HepG2 (cell line): ENCODE results near the gene ATG2A. TPM values are rescaled to one million over a fixed set of nuclear protein-coding genes. Genes with fewer than 3 reads are reported as not detected.

Source experiments
- ARHGAP35 ChIP-seq: sonication (generic); formaldehyde crosslinking; IDR thresholded peaks from 2 replicates; pipeline ENCODE4 v1.9.0; 2022; ENCODE audit warnings: mild to moderate bottlenecking, inconsistent platforms, moderate library complexity, missing genetic modification reagents, borderline replicate concordance
- HCFC1 ChIP-seq: fragments of 150-350 bp; IDR thresholded peaks from 2 replicates; pipeline ENCODE4 v1.6.1; 2014; ENCODE audit warnings: low read depth, low read length
- MZF1 ChIP-seq: sonication (generic); formaldehyde crosslinking; IDR thresholded peaks from 2 replicates; pipeline ENCODE4 v1.8.1; 2023; ENCODE audit warnings: mild to moderate bottlenecking, missing genetic modification reagents, borderline replicate concordance
- NFE2 ChIP-seq: sonication (generic); formaldehyde crosslinking; IDR thresholded peaks from 2 replicates; pipeline ENCODE4 v1.4.0; 2020; ENCODE audit warnings: missing genetic modification reagents
- NKX3-1 ChIP-seq: sonication (generic); formaldehyde crosslinking; IDR thresholded peaks from 2 replicates; pipeline ENCODE4 v1.5.0; 2020; ENCODE audit warnings: missing genetic modification reagents
- POLR2G ChIP-seq: fragments of 200-400 bp; formaldehyde crosslinking; IDR thresholded peaks from 2 replicates; pipeline ENCODE4 v1.6.1; 2018; ENCODE audit warnings: mild to moderate bottlenecking, low read depth, low read length, moderate library complexity
- PTBP1 ChIP-seq: fragments of 200-400 bp; formaldehyde crosslinking; IDR thresholded peaks from 2 replicates; pipeline ENCODE4 v1.6.1; 2018; ENCODE audit warnings: low read length, low read depth; ENCODE audit not compliant: poor library complexity, severe bottlenecking
- REPIN1 ChIP-seq: sonication (generic); formaldehyde crosslinking; IDR thresholded peaks from 2 replicates; pipeline ENCODE4 v1.8.0; 2022; ENCODE audit warnings: missing genetic modification reagents, low read depth, mild to moderate bottlenecking, borderline replicate concordance
- RFXAP ChIP-seq: sonication (generic); formaldehyde crosslinking; IDR thresholded peaks from 2 replicates; pipeline ENCODE4 v1.4.0; 2020; ENCODE audit warnings: missing genetic modification reagents, borderline replicate concordance
- SALL1 ChIP-seq: sonication (generic); formaldehyde crosslinking; IDR thresholded peaks from 2 replicates; pipeline ENCODE4 v1.8.0; 2022; ENCODE audit warnings: mild to moderate bottlenecking, missing genetic modification reagents
- SMAD9 ChIP-seq: sonication (generic); formaldehyde crosslinking; IDR thresholded peaks from 2 replicates; pipeline ENCODE4 v1.5.1; 2020; ENCODE audit warnings: mild to moderate bottlenecking, missing genetic modification reagents
- TFDP2 ChIP-seq: sonication (generic); formaldehyde crosslinking; IDR thresholded peaks from 2 replicates; pipeline ENCODE4 v1.4.0; 2020; ENCODE audit warnings: missing genetic modification reagents
- ZBTB7A ChIP-seq: sonication (generic); formaldehyde crosslinking; IDR thresholded peaks from 2 replicates; pipeline ENCODE4 v1.8.0; 2022; ENCODE audit warnings: mild to moderate bottlenecking, missing genetic modification reagents
- ZNF446 ChIP-seq: sonication (generic); formaldehyde crosslinking; IDR thresholded peaks from 2 replicates; pipeline ENCODE4 v1.5.0; 2020; ENCODE audit warnings: mild to moderate bottlenecking, missing genetic modification reagents
- ZNF451 ChIP-seq: sonication (generic); formaldehyde crosslinking; IDR thresholded peaks from 2 replicates; pipeline ENCODE4 v1.5.0; 2020; ENCODE audit warnings: mild to moderate bottlenecking, missing genetic modification reagents
- ZNF496 ChIP-seq: sonication (generic); formaldehyde crosslinking; IDR thresholded peaks from 2 replicates; pipeline ENCODE4 v1.8.1; 2023; ENCODE audit warnings: mild to moderate bottlenecking, moderate library complexity, missing genetic modification reagents; ENCODE audit not compliant: insufficient replicate concordance
- ZNF7 ChIP-seq: IDR thresholded peaks from 2 replicates; pipeline ENCODE4 v1.6.1; 2016; ENCODE audit warnings: missing biosample characterization, missing genetic modification reagents
- polyA plus RNA-seq, 8 experiments: library from polyadenylated mRNA; depleted of rRNA in 3 of 8; stranded (reverse) in 7 of 8; unstranded in 1 of 8; fragments of >200 nt; fragmentation: Illumina TruSeq in 4 of 8; extraction: Trizol in 4 of 8; gene quantifications; 2 replicates each; pipeline versions ENCODE4 v1.2.1 to v1.2.3, GENCODE V29; 2011 to 2016; ENCODE audit warnings: low read depth in 4 of 8, missing spikeins in 1 of 8, mixed read lengths in 1 of 8; ENCODE audit not compliant: insufficient read depth in 1 of 8
- total RNA-seq, 5 experiments: library from RNA; depleted of rRNA; stranded (reverse); fragments of >200 nt; fragmentation: Illumina TruSeq; extraction: Trizol; gene quantifications; 2 replicates each; pipeline ENCODE4 v1.2.3, GENCODE V29; 2016; ENCODE audit warnings: low read depth in 1 of 5
- TF ChIP-seq, protein P1 (sequence below): sonication (generic); formaldehyde crosslinking; IDR thresholded peaks from 2 replicates; pipeline ENCODE4 v1.4.0; 2020; ENCODE audit warnings: missing genetic modification reagents, borderline replicate concordance
- TF ChIP-seq, protein P2 (sequence below): sonication (generic); formaldehyde crosslinking; IDR thresholded peaks from 2 replicates; pipeline ENCODE4 v1.5.0; 2020; ENCODE audit warnings: missing genetic modification reagents
- TF ChIP-seq, protein P3 (sequence below): IDR thresholded peaks from 2 replicates; pipeline ENCODE4 v1.6.1; 2012; ENCODE audit warnings: inconsistent platforms
- TF ChIP-seq, protein P4 (sequence below): sonication (generic); formaldehyde crosslinking; IDR thresholded peaks from 2 replicates; pipeline ENCODE4 v1.4.0; 2020; ENCODE audit warnings: missing genetic modification reagents, mild to moderate bottlenecking, borderline replicate concordance

ATG2A gene
- total and polyA plus RNA-seq, 2 of the 13 experiments (the other 11 are each of a cell fraction or from before 2014, with no cell fraction given), result 6.7 to 8.0 TPM

GRCh38 chr11:64870176-64870892 lies 46.7 kb downstream of the ATG2A start (continued):
- TF ChIP-seq ZNF451 (CRISPR knock-in tag), result no peak
- peak; percentile 69; the same call in 1 of the 2 replicates for TF ChIP-seq RFXAP
- TF ChIP-seq, protein P1, sequence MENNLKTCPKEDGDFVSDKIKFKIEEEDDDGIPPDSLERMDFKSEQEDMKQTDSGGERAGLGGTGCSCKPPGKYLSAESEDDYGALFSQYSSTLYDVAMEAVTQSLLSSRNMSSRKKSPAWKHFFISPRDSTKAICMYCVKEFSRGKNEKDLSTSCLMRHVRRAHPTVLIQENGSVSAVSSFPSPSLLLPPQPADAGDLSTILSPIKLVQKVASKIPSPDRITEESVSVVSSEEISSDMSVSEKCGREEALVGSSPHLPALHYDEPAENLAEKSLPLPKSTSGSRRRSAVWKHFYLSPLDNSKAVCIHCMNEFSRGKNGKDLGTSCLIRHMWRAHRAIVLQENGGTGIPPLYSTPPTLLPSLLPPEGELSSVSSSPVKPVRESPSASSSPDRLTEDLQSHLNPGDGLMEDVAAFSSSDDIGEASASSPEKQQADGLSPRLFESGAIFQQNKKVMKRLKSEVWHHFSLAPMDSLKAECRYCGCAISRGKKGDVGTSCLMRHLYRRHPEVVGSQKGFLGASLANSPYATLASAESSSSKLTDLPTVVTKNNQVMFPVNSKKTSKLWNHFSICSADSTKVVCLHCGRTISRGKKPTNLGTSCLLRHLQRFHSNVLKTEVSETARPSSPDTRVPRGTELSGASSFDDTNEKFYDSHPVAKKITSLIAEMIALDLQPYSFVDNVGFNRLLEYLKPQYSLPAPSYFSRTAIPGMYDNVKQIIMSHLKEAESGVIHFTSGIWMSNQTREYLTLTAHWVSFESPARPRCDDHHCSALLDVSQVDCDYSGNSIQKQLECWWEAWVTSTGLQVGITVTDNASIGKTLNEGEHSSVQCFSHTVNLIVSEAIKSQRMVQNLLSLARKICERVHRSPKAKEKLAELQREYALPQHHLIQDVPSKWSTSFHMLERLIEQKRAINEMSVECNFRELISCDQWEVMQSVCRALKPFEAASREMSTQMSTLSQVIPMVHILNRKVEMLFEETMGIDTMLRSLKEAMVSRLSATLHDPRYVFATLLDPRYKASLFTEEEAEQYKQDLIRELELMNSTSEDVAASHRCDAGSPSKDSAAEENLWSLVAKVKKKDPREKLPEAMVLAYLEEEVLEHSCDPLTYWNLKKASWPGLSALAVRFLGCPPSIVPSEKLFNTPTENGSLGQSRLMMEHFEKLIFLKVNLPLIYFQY, result no peak
- TF ChIP-seq SMAD9, result no peak
- TF ChIP-seq NFE2 (CRISPR knock-in tag), result peak; percentile 76; the same call in 1 of the 2 replicates
- TF ChIP-seq REPIN1 (CRISPR knock-in tag), result peak; percentile 35; the same call in 1 of the 2 replicates
- peak; percentile 31 for TF ChIP-seq SALL1 (CRISPR knock-in tag)
- TF ChIP-seq, protein P2, sequence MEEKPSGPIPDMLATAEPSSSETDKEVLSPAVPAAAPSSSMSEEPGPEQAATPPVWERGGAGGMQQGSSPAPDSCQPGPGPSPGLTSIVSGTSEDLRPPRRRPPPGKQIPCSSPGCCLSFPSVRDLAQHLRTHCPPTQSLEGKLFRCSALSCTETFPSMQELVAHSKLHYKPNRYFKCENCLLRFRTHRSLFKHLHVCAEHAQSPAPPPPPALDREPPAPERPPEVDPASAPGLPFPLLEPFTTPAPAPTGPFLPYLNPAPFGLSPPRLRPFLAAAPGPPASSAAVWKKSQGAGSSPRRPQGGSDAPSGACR (CRISPR knock-in tag), result no peak
- 0 out of 2 replicates have a peak, but pooled peaks have one; percentile 75 for TF ChIP-seq ZBTB7A (CRISPR knock-in tag)
- TF ChIP-seq, protein P3, sequence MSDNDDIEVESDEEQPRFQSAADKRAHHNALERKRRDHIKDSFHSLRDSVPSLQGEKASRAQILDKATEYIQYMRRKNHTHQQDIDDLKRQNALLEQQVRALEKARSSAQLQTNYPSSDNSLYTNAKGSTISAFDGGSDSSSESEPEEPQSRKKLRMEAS, result peak; percentile 47; the same call in 1 of the 2 replicates
- TF ChIP-seq ZNF7 (CRISPR knock-in tag), result no peak
- no peak for TF ChIP-seq NKX3-1 (CRISPR knock-in tag)
- no peak for TF ChIP-seq HCFC1
- peak; percentile 7; the same call in 1 of the 2 replicates for TF ChIP-seq TFDP2 (CRISPR knock-in tag)
- no peak for TF ChIP-seq ZNF496 (CRISPR knock-in tag)
- TF ChIP-seq, protein P4, sequence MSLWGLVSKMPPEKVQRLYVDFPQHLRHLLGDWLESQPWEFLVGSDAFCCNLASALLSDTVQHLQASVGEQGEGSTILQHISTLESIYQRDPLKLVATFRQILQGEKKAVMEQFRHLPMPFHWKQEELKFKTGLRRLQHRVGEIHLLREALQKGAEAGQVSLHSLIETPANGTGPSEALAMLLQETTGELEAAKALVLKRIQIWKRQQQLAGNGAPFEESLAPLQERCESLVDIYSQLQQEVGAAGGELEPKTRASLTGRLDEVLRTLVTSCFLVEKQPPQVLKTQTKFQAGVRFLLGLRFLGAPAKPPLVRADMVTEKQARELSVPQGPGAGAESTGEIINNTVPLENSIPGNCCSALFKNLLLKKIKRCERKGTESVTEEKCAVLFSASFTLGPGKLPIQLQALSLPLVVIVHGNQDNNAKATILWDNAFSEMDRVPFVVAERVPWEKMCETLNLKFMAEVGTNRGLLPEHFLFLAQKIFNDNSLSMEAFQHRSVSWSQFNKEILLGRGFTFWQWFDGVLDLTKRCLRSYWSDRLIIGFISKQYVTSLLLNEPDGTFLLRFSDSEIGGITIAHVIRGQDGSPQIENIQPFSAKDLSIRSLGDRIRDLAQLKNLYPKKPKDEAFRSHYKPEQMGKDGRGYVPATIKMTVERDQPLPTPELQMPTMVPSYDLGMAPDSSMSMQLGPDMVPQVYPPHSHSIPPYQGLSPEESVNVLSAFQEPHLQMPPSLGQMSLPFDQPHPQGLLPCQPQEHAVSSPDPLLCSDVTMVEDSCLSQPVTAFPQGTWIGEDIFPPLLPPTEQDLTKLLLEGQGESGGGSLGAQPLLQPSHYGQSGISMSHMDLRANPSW (CRISPR knock-in tag), result no peak
- TF ChIP-seq ARHGAP35 (CRISPR knock-in tag), result no peak
- TF ChIP-seq PTBP1, result no peak
- peak; percentile 55; the same call in 1 of the 2 replicates for TF ChIP-seq POLR2G
- TF ChIP-seq ZNF446 (CRISPR knock-in tag), result no peak
- no peak for TF ChIP-seq MZF1 (CRISPR knock-in tag)
